Measurements from ENCODE around the gene SMS. TPM values are rescaled to one million over a fixed set of nuclear protein-coding genes. Genes with fewer than 3 reads are reported as not detected.
"Not testable (repeated sequence)": the region's sequence is repeated elsewhere in the genome, so short reads cannot be mapped to it uniquely, and the experiment has no call there.

SMS gene
- total and polyA plus RNA-seq, 11 donors, result 24.0 to 109 (median 50.2) TPM

DNA sequence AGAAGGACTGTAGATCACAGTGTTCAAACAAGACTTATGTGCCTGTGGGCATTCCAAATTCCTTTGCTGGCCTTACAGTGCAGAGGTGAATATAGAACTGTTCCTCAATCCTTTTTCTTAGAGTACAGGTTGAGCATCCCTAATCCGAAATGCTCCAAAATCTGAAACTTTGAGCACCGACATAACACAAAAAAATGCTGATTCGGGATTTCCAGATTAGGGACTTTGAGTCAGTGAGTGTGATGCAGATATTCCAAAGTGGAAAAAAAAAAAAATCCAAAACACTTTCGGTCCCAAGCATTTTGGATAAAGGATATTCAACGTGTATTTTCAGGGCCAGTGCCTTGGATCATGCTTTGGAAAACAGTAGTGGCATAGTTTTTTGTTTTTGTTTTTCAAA is 9.2 kb downstream of the SMS start:
- 67 to 74% (median 68%) methylated on average over 5 of the region's 5 CpGs for WGBS, 4 donors
- ATAC-seq, result no peak
- H3K27ac ChIP-seq, result peak overlapping the region in 1 of 12 donors; percentile 3

DNA sequence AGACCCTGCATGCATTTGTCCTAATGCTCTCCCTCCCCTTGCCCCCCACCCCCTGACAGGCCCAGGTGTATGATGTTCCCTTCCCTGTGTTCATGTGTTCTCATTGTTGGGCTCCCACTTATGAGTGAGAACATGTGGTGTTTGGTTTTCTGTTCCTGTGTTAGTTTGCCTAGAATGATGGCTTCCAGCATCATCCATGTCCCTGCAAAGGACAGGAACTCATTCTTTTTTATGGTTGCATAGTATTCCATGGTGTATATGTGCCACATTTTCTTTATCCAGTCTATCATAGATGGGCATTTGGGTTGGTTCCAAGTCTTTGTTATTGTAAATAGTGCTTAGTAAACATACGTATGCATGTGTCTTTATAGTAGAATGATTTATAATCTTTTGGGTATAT is 10.0 kb downstream of the SMS start:
- H3K9me3 ChIP-seq; intact Hi-C loops (cut with DNase I); DNase-seq; H3K27me3 ChIP-seq; H3K36me3 ChIP-seq; H3K27ac ChIP-seq; H3K4me3 ChIP-seq; ATAC-seq: not testable (repeated sequence)
- peaks cover 0 to 40% (median 12%) of the 10 kb centered on the region in 12 donors for H3K4me1 ChIP-seq
- 81 to 96% (median 88%) methylated on average over 1 of the region's 1 CpG for WGBS, 4 donors

More for the DNA sequence above, 9.2 kb downstream of the SMS start:
- intact Hi-C loops (cut with DNase I), result loop anchor here in 3 of 10 donors (10.0 kb wide), 3 partner anchors 105 to 195 kb away; partner anchors contain the start of genes MBTPS2 (in 1 of the 3) and SMPX (in 1 of the 3)
- no peaks in the 10 kb centered on the region for H3K36me3 ChIP-seq
- no peaks in the 10 kb centered on the region for H3K27me3 ChIP-seq
- TF ChIP-seq, protein P1, sequence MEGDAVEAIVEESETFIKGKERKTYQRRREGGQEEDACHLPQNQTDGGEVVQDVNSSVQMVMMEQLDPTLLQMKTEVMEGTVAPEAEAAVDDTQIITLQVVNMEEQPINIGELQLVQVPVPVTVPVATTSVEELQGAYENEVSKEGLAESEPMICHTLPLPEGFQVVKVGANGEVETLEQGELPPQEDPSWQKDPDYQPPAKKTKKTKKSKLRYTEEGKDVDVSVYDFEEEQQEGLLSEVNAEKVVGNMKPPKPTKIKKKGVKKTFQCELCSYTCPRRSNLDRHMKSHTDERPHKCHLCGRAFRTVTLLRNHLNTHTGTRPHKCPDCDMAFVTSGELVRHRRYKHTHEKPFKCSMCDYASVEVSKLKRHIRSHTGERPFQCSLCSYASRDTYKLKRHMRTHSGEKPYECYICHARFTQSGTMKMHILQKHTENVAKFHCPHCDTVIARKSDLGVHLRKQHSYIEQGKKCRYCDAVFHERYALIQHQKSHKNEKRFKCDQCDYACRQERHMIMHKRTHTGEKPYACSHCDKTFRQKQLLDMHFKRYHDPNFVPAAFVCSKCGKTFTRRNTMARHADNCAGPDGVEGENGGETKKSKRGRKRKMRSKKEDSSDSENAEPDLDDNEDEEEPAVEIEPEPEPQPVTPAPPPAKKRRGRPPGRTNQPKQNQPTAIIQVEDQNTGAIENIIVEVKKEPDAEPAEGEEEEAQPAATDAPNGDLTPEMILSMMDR (IDR thresholded peaks at IDR 0.05), result no peak
- no peak for TF ChIP-seq POLR2A (IDR thresholded peaks at IDR 0.05)
- DNase-seq, result no peak
- H3K4me1 ChIP-seq, result peaks cover 0 to 40% (median 12%) of the 10 kb centered on the region in 12 donors
- H3K9me3 ChIP-seq, result no peaks in the 10 kb centered on the region
- no peak overlapping the region for H3K4me3 ChIP-seq

DNA sequence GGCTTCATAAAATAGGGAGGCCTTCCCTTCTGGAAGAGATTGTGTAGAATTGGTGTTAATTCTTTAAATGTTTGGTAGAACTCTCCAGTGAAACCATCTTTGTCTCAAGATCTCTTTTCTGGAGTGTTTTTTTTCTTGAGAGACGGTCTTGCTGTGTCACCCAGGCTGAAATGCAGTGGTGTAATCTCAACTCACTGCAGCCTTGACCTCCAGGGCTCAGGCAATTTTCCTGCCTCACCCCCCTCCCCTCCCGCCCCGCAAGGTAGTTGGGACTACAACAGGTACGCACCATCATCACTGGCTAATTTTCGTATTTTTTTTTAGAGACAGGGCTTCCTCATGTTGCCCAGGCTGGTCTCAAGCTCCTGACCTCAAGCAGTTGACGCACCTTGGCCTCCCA is 12.1 kb downstream of the SMS start:
- 79 to 86% (median 82%) methylated on average over 6 of the region's 6 CpGs for WGBS, 4 donors
- ATAC-seq (no peak), DNase-seq (no peak)
- intact Hi-C loops (cut with DNase I), result no loop called here
- Histone ChIP-seq H3K27ac (no peak overlapping the region), H3K27me3 (peaks cover 0 to 4% (median 0%) of the 10 kb centered on the region in 9 donors), H3K9me3 (no peaks in the 10 kb centered on the region), H3K36me3 (no peaks in the 10 kb centered on the region), H3K4me1 (peaks cover 0 to 25% (median 6%) of the 10 kb centered on the region in 12 donors), H3K4me3 (no peak overlapping the region)
- TF ChIP-seq, protein P1 (IDR thresholded peaks at IDR 0.05), result no peak
- no peak for TF ChIP-seq POLR2A (IDR thresholded peaks at IDR 0.05)

DNA sequence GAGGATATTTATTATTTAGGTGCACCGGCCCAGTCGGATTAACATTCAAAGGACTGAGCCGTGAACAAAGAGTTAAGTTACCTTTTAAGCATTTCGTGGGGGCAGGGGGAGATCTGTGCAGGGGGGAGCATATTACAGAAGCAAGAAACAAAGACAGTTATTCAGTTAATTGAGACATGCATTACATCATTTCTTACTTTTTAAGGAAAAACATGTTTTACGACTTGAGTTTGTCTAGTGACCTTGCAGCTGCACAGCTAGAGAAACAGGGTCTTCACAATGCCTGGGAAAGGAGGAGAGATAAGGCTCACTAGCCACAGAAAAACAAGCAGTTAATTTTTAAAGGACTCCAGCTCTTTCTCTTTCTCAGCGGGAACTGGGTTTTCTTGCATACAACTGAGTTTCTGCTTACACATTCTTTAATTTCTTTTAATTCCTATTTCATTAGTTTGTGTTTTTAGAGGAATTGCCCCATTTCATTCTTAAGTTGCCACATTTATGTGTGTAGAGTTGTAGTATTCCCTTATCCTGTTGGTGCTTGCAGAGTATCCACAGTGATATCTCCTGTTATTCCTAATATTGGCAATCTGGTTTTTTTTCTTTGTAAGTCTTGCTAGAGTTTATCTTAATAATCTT is 12.8 kb downstream of the SMS start:
- peaks cover 0 to 19% (median 1%) of the 10 kb centered on the region in 12 donors for H3K4me1 ChIP-seq
- H3K4me3 ChIP-seq; DNase-seq; H3K36me3 ChIP-seq; H3K9me3 ChIP-seq; H3K27me3 ChIP-seq; intact Hi-C loops (cut with DNase I); H3K27ac ChIP-seq; ATAC-seq: not testable (repeated sequence)
- WGBS, 4 donors, result 64 to 71% (median 70%) methylated on average over 6 of the region's 6 CpGs

DNA sequence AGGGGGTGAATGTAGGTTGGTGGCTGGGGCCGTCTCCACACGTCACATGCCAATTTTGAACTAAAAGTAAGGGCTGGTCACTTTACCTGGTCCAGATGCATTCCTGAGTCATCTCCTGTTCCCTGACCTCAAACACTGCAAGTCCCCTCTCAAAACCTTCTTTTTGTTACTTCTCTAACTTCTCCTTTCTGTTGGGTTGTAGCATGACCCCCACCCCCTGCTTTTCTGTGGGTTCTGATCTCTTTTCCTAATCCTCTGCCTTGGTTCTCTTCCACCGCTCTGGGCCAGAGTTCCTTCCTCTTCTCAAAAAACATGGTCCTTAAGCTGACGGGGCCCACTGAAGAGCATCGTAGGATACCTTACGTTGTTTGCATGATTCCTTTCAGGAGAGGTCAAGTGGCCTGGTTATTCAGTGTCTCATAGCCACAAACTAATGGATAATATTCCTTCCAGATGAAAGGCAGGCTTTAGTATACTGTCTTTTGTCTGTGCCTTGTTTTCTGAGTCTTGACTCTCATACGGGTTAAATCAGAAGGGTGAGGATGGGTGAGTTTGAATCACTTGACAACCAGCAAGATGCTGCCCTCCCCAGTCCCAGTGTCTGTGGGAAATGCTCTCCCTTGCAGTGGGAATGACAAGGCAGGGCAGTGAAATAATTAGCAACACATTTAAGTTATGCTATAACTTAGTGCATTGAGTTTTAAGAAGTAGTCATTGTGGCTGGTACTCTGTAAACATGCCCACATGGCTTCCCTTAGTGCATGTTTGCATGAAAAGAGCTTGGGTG is 15.1 kb downstream of the SMS start:
- DNase-seq, result no peak
- intact Hi-C loops (cut with DNase I), result no loop called here
- Histone ChIP-seq H3K27me3 (peaks cover 0 to 4% (median 0%) of the 10 kb centered on the region in 9 donors), H3K36me3 (no peaks in the 10 kb centered on the region), H3K27ac (no peak overlapping the region), H3K4me1 (peaks cover 0 to 27% (median 3%) of the 10 kb centered on the region in 12 donors), H3K9me3 (no peaks in the 10 kb centered on the region), H3K4me3 (no peak overlapping the region)
- 43 to 72% (median 68%) methylated on average over 7 of the region's 7 CpGs for WGBS, 4 donors
- TF ChIP-seq POLR2A (IDR thresholded peaks at IDR 0.05), result no peak
- TF ChIP-seq, protein P1 (IDR thresholded peaks at IDR 0.05), result no peak
- no peak for ATAC-seq

Measured in heart left ventricle (tissue), 16 donors.